Fibroblast of lung (primary cell): Measurements from ENCODE around the gene CIITA. TPM values are rescaled to one million over a fixed set of nuclear protein-coding genes. Genes with fewer than 3 reads are reported as not detected.
"Not testable (repeated sequence)": the region's sequence is repeated elsewhere in the genome, so short reads cannot be mapped to it uniquely, and the experiment has no call there.

ENCODE experiments used
- DNase-seq, 2 donors: peaks; one replicate each; pipeline versions ENCODE4 v3.0.0 to v3.0.0-alpha.2; 2010; ENCODE audit warnings: low read depth in 2 of 2
- H2AFZ ChIP-seq: 2 replicates; pipeline ENCODE4 v1.5.1; 2012; ENCODE audit warnings: low read length, control low read depth, inconsistent platforms
- H3K27ac ChIP-seq: 2 replicates; pipeline ENCODE4 v1.5.1; 2011; ENCODE audit warnings: low read length, control low read depth; ENCODE audit not compliant: insufficient read depth
- H3K27me3 ChIP-seq: 2 replicates; pipeline ENCODE4 v1.5.1; 2011; ENCODE audit warnings: mild to moderate bottlenecking, low read length; ENCODE audit not compliant: control insufficient read depth, insufficient read depth
- H3K36me3 ChIP-seq: 2 replicates; pipeline ENCODE4 v1.5.1; 2011; ENCODE audit warnings: low read length; ENCODE audit not compliant: control insufficient read depth, insufficient read depth
- H3K4me1 ChIP-seq: 2 replicates; pipeline ENCODE4 v1.5.1; 2011; ENCODE audit warnings: low read length; ENCODE audit not compliant: control insufficient read depth, insufficient read depth; ENCODE audit errors: extremely low read depth
- H3K4me2 ChIP-seq: 2 replicates; pipeline ENCODE4 v1.5.1; 2011; ENCODE audit warnings: low read length, control low read depth; ENCODE audit not compliant: insufficient read depth; ENCODE audit errors: extremely low read depth
- H3K4me3 ChIP-seq, 4 experiments: fragments of 200-600 bp in 1 of 4; sonication (generic) in 1 of 4; replicated peaks in 1 of 4; 2 replicates each; pipeline ENCODE4 v1.5.1; 2011 to 2016; ENCODE audit warnings: low read length in 4 of 4, low read depth in 3 of 4, mild to moderate bottlenecking in 3 of 4, control low read depth in 2 of 4, inconsistent platforms in 1 of 4, mixed read lengths in 1 of 4; ENCODE audit not compliant: insufficient read depth in 1 of 4; ENCODE audit errors: control extremely low read depth in 1 of 4
- H3K79me2 ChIP-seq: 2 replicates; pipeline ENCODE4 v1.5.1; 2012; ENCODE audit warnings: mild to moderate bottlenecking, low read length, inconsistent platforms; ENCODE audit not compliant: control insufficient read depth, insufficient read depth
- H3K9ac ChIP-seq: 2 replicates; pipeline ENCODE4 v1.5.1; 2011; ENCODE audit warnings: mild to moderate bottlenecking, low read length, control low read depth; ENCODE audit not compliant: insufficient read depth
- H3K9me3 ChIP-seq: 2 replicates; pipeline ENCODE4 v1.5.1; 2012; ENCODE audit warnings: low read depth, low read length; ENCODE audit not compliant: control insufficient read depth, insufficient read depth
- H4K20me1 ChIP-seq: 2 replicates; pipeline ENCODE4 v1.5.1; 2011; ENCODE audit warnings: low read length; ENCODE audit not compliant: control insufficient read depth, insufficient read depth; ENCODE audit errors: extremely low read depth
- CTCF ChIP-seq, 2 donors: IDR thresholded peaks in 1 of 2; conservative IDR thresholded peaks in 1 of 2; 1 replicate in 1 of 2; 2 replicates in 1 of 2; pipeline ENCODE4 v1.5.1; 2011 to 2012; ENCODE audit warnings: low read length in 2 of 2, control low read depth in 1 of 2, inconsistent platforms in 1 of 2, low read depth in 1 of 2, mild to moderate bottlenecking in 1 of 2
- EZH2 ChIP-seq: IDR thresholded peaks from 2 replicates; pipeline ENCODE4 v1.5.1; 2012; ENCODE audit warnings: low read length, control low read depth, mild to moderate bottlenecking; ENCODE audit errors: missing control alignments
- polyA plus RNA-seq, 2 donors: library from polyadenylated mRNA; depleted of rRNA in 1 of 2; stranded (reverse) in 1 of 2; unstranded in 1 of 2; fragments of >200 nt; gene quantifications; 2 replicates each; pipeline ENCODE4 v1.2.1, GENCODE V29; 2011 to 2012; ENCODE audit warnings: missing spikeins in 1 of 2
- total RNA-seq: library from RNA; depleted of rRNA; stranded (reverse); fragments of >200 nt; gene quantifications from 2 replicates; pipeline ENCODE4 v1.2.1, GENCODE V29; 2014

CIITA gene
- total and polyA plus RNA-seq, 2 donors (not counting 1 experiment from before 2014, with no cell fraction given): 0.27 to 0.66 TPM

- H4K20me1 ChIP-seq: no peaks in the 10 kb centered on the region
- no peaks in the 10 kb centered on the region for H3K27me3 ChIP-seq
- H3K36me3 ChIP-seq: peaks cover 2% of the 10 kb centered on the region
- TF ChIP-seq CTCF (conservative IDR thresholded peaks at IDR 0.05 in 1 of 2, IDR thresholded peaks at IDR 0.05 in 1 of 2; ENCODE audit: low read depth in 1 of 2, low read length in 2 of 2) (no peak), EZH2 (no peak)
- H3K79me2 ChIP-seq: no peaks in the 10 kb centered on the region
- H3K4me2 ChIP-seq: no peak overlapping the region
- H3K27ac ChIP-seq: no peak overlapping the region
- no peak for DNase-seq
- no peak overlapping the region for H3K4me3 ChIP-seq
- peaks cover 5% of the 10 kb centered on the region for H3K4me1 ChIP-seq
- H3K9ac ChIP-seq: no peak overlapping the region
- H2AFZ ChIP-seq: no peak overlapping the region
- H3K9me3 ChIP-seq: no peaks in the 10 kb centered on the region
Observed at GRCh38 chr16:10923650-10924214, 46.7 kb downstream of the CIITA start.

GRCh38 chr16:10925285-10925684, 48.3 kb downstream of the CIITA start:
- H3K27me3 ChIP-seq, H3K4me2 ChIP-seq, H4K20me1 ChIP-seq, H2AFZ ChIP-seq, H3K9ac ChIP-seq, H3K4me1 ChIP-seq, H3K27ac ChIP-seq, H3K9me3 ChIP-seq, DNase-seq, H3K4me3 ChIP-seq, H3K36me3 ChIP-seq, H3K79me2 ChIP-seq: not testable (repeated sequence)

GRCh38 chr16:10926094-10926493, 49.1 kb downstream of the CIITA start:
- Histone ChIP-seq H3K9me3 (no peaks in the 10 kb centered on the region), H3K27ac (no peak overlapping the region), H3K4me2 (no peak overlapping the region), H3K4me1 (peaks cover 5% of the 10 kb centered on the region), H2AFZ (no peak overlapping the region), H3K4me3 (no peak overlapping the region), H4K20me1 (no peaks in the 10 kb centered on the region), H3K36me3 (peaks cover 8% of the 10 kb centered on the region), H3K27me3 (no peaks in the 10 kb centered on the region), H3K79me2 (no peaks in the 10 kb centered on the region), H3K9ac (no peak overlapping the region)
- TF ChIP-seq EZH2 (no peak), CTCF (conservative IDR thresholded peaks at IDR 0.05 in 1 of 2, IDR thresholded peaks at IDR 0.05 in 1 of 2; ENCODE audit: low read depth in 1 of 2, low read length in 2 of 2) (no peak)
- no peak for DNase-seq
